NK-92 (cell line): ENCODE data around the gene KRT28.
"Not testable (repeated sequence)": the region's sequence is repeated elsewhere in the genome, so short reads cannot be mapped to it uniquely, and the experiment has no call there.

ENCODE experiments used
- DNase-seq: peaks from one replicate; lab custom pipeline; 2025; ENCODE audit not compliant: unreplicated experiment; lab: John Stamatoyannopoulos, UW

The KRT28 gene

GRCh38 chr17:40782450-40782849 is 17.3 kb downstream of the KRT28 start, which contains the start of gene KRT27:
Gene KRT27, minus strand, starts transcription at chr17:40782550. Its CDS starts 57 bp downstream, at chr17:40782493.
- DNase-seq, result no peak

- no peak for DNase-seq
These were observed 20.4 kb downstream of the KRT28 start for GRCh38 chr17:40779181-40779909.

- DNase-seq, result no peak
These were observed 21.3 kb downstream of the KRT28 start for GRCh38 chr17:40778461-40778860.

- no peak for DNase-seq
These were observed 21.8 kb downstream of the KRT28 start for GRCh38 chr17:40777971-40778370.

GRCh38 chr17:40777459-40777858 is 22.3 kb downstream of the KRT28 start:
- DNase-seq, result no peak

GRCh38 chr17:40775945-40776344 is 23.8 kb downstream of the KRT28 start:
- DNase-seq, result no peak

GRCh38 chr17:40772101-40772500 is 27.7 kb downstream of the KRT28 start, which contains the start of gene KRT26:
Gene KRT26, minus strand, starts transcription at chr17:40772201. Its CDS starts 88 bp downstream, at chr17:40772113.
- no peak for DNase-seq

GRCh38 chr17:40765657-40766056 is 34.1 kb downstream of the KRT28 start:
- no peak for DNase-seq

GRCh38 chr17:40763752-40764151 is 36.0 kb downstream of the KRT28 start:
- DNase-seq, result no peak

- DNase-seq, result no peak
These were observed 39.4 kb downstream of the KRT28 start for GRCh38 chr17:40760105-40761016.

GRCh38 chr17:40755231-40755630 is 44.5 kb downstream of the KRT28 start, which contains the start of gene KRT25:
Gene KRT25, minus strand, starts transcription at chr17:40755331. Its CDS starts 60 bp downstream, at chr17:40755271.
- DNase-seq, result no peak

- DNase-seq, result no peak
These were observed 46.0 kb downstream of the KRT28 start for GRCh38 chr17:40753804-40754203.

GRCh38 chr17:40751065-40751464 is 48.7 kb downstream of the KRT28 start:
- DNase-seq, result no peak

GRCh38 chr17:40750391-40750790 is 49.4 kb downstream of the KRT28 start:
- DNase-seq, result no peak

GRCh38 chr17:40748666-40749065 is 51.1 kb downstream of the KRT28 start:
- DNase-seq, result not testable (repeated sequence)
